Activated T-cell treated with anti-CD3 and anti-CD28 coated beads, Interleukin-2, amount 50 U/mL, for 4 hours (primary cell): Measurements from ENCODE around the gene IDUA. TPM values are rescaled to one million over a fixed set of nuclear protein-coding genes. Genes with fewer than 3 reads are reported as not detected.

Experiments
- ATAC-seq, 2 donors: fragments of 200-7000 bp; cut with Tn5 transposase; one replicate each; pipeline ENCODE4 v1.10.0; 2021
- DNase-seq: peaks from one replicate; pipeline ENCODE4 v3.0.0-alpha.2; 2020
- H3K27me3 Mint-ChIP-seq: one replicate; pipeline ENCODE4 v1.8.0; 2021; ENCODE audit warnings: low read depth, mixed read lengths
- H3K36me3 Mint-ChIP-seq: one replicate; pipeline ENCODE4 v1.8.0; 2022; ENCODE audit warnings: mixed read lengths; ENCODE audit not compliant: insufficient read depth
- H3K4me1 Mint-ChIP-seq: one replicate; pipeline ENCODE4 v1.8.0; 2021; ENCODE audit warnings: low read depth, mixed read lengths
- H3K4me3 Mint-ChIP-seq: one replicate; pipeline ENCODE4 v1.8.0; 2021; ENCODE audit warnings: mild to moderate bottlenecking, moderate library complexity, mixed read lengths
- H3K9me3 Mint-ChIP-seq: one replicate; pipeline ENCODE4 v1.8.0; 2021; ENCODE audit warnings: mixed read lengths
- total RNA-seq, 3 donors: library from RNA; stranded (reverse); gene quantifications; one replicate each; pipeline ENCODE4 v1.2.1, GENCODE V29; 2021

Gene IDUA
- total RNA-seq, 3 donors from 2014 or later, result 13.5 to 18.3 (median 14.4) TPM

GRCh38 chr4:1004071-1004418 is 17.2 kb downstream of the IDUA start:
- Mint-ChIP-seq H3K27me3 (peaks cover 58% of the 10 kb centered on the region), H3K9me3 (no peaks in the 10 kb centered on the region), H3K4me3 (no peak overlapping the region), H3K4me1 (peaks cover 6% of the 10 kb centered on the region), H3K36me3 (no peaks in the 10 kb centered on the region)
- DNase-seq (no peak), ATAC-seq (no peak)

GRCh38 chr4:1004557-1005485 is 18.0 kb downstream of the IDUA start:
- Mint-ChIP-seq H3K4me1 (peaks cover 8% of the 10 kb centered on the region), H3K9me3 (no peaks in the 10 kb centered on the region), H3K36me3 (no peaks in the 10 kb centered on the region), H3K27me3 (peaks cover 55% of the 10 kb centered on the region), H3K4me3 (no peak overlapping the region)
- DNase-seq (no peak), ATAC-seq (no peak)

- H3K27me3 Mint-ChIP-seq, result peaks cover 43% of the 10 kb centered on the region
- no peak for ATAC-seq
These were observed 20.0 kb downstream of the IDUA start for GRCh38 chr4:1006856-1007255.

GRCh38 chr4:1008840-1009541 is 22.1 kb downstream of the IDUA start:
- DNase-seq (peak; percentile 29), ATAC-seq (no peak)
- H3K9me3 Mint-ChIP-seq, result no peaks in the 10 kb centered on the region
- peaks cover 3% of the 10 kb centered on the region for H3K36me3 Mint-ChIP-seq
- peak overlapping the region; percentile 49 for H3K4me3 Mint-ChIP-seq
- H3K4me1 Mint-ChIP-seq, result peaks cover 13% of the 10 kb centered on the region
- H3K27me3 Mint-ChIP-seq, result peaks cover 38% of the 10 kb centered on the region

More at GRCh38 chr4:1006856-1007255, 20.0 kb downstream of the IDUA start:
- no peak for DNase-seq
- no peaks in the 10 kb centered on the region for H3K9me3 Mint-ChIP-seq
- no peak overlapping the region for H3K4me3 Mint-ChIP-seq
- no peaks in the 10 kb centered on the region for H3K36me3 Mint-ChIP-seq
- peaks cover 13% of the 10 kb centered on the region for H3K4me1 Mint-ChIP-seq

GRCh38 chr4:1009542-1010394 is 22.9 kb downstream of the IDUA start:
- Mint-ChIP-seq H3K27me3 (peaks cover 31% of the 10 kb centered on the region), H3K36me3 (peaks cover 3% of the 10 kb centered on the region), H3K4me1 (peaks cover 13% of the 10 kb centered on the region), H3K4me3 (peak overlapping the region; percentile 80), H3K9me3 (no peaks in the 10 kb centered on the region)
- ATAC-seq, result peak; percentile 49 to 51
- DNase-seq, result peak; percentile 67

GRCh38 chr4:1010395-1011021 is 23.7 kb downstream of the IDUA start:
- H3K4me3 Mint-ChIP-seq, result peak overlapping the region; percentile 83
- DNase-seq, result peak; percentile 58
- no peaks in the 10 kb centered on the region for H3K9me3 Mint-ChIP-seq
- H3K27me3 Mint-ChIP-seq, result peaks cover 27% of the 10 kb centered on the region
- peaks cover 3% of the 10 kb centered on the region for H3K36me3 Mint-ChIP-seq
- ATAC-seq, result peak; percentile 37 to 49
- H3K4me1 Mint-ChIP-seq, result peaks cover 13% of the 10 kb centered on the region

- H3K4me3 Mint-ChIP-seq, result peak within 1 kb of the TSS; percentile 83
- DNase-seq (peak; percentile 93), ATAC-seq (peak; percentile 51 to 62)
- H3K27me3 Mint-ChIP-seq, result peaks cover 21% of the 10 kb centered on the region
- H3K9me3 Mint-ChIP-seq, result no peaks in the 10 kb centered on the region
- peaks cover 13% of the 10 kb centered on the region for H3K4me1 Mint-ChIP-seq
- H3K36me3 Mint-ChIP-seq, result peaks cover 3% of the 10 kb centered on the region
These were observed 24.3 kb downstream of the IDUA start, which contains the start of gene FGFRL1 for GRCh38 chr4:1011022-1011665. TSS of gene FGFRL1 (plus strand) at chr4:1011626. CDS start at chr4:1012486, 860 bp downstream.

- H3K9me3 Mint-ChIP-seq, result no peaks in the 10 kb centered on the region
- H3K36me3 Mint-ChIP-seq, result peaks cover 3% of the 10 kb centered on the region
- DNase-seq (no peak), ATAC-seq (peak in 1 of 2 donors; percentile 2)
- H3K27me3 Mint-ChIP-seq, result peaks cover 17% of the 10 kb centered on the region
- no peak overlapping the region for H3K4me3 Mint-ChIP-seq
- peaks cover 13% of the 10 kb centered on the region for H3K4me1 Mint-ChIP-seq
These were observed 24.8 kb downstream of the IDUA start for GRCh38 chr4:1011666-1012033.

- H3K27me3 Mint-ChIP-seq, result peaks cover 12% of the 10 kb centered on the region
- peak overlapping the region; percentile 62 for H3K4me3 Mint-ChIP-seq
- H3K4me1 Mint-ChIP-seq, result peaks cover 13% of the 10 kb centered on the region
- H3K9me3 Mint-ChIP-seq, result no peaks in the 10 kb centered on the region
- ATAC-seq, result no peak
- DNase-seq, result peak; percentile 18
- H3K36me3 Mint-ChIP-seq, result peaks cover 3% of the 10 kb centered on the region
These were observed 25.3 kb downstream of the IDUA start for GRCh38 chr4:1012034-1012739.

- Mint-ChIP-seq H3K36me3 (peaks cover 3% of the 10 kb centered on the region), H3K9me3 (no peaks in the 10 kb centered on the region), H3K4me3 (peak overlapping the region; percentile 31), H3K27me3 (peaks cover 3% of the 10 kb centered on the region), H3K4me1 (peaks cover 13% of the 10 kb centered on the region)
- ATAC-seq, result no peak
- no peak for DNase-seq
These were observed 26.6 kb downstream of the IDUA start for GRCh38 chr4:1013225-1014073.

GRCh38 chr4:1014291-1015167 is 27.7 kb downstream of the IDUA start:
- Mint-ChIP-seq H3K4me1 (peaks cover 5% of the 10 kb centered on the region), H3K4me3 (no peak overlapping the region)
- no peak for ATAC-seq

More at GRCh38 chr4:1014291-1015167, 27.7 kb downstream of the IDUA start:
- H3K27me3 Mint-ChIP-seq, result no peaks in the 10 kb centered on the region
- H3K36me3 Mint-ChIP-seq, result peaks cover 3% of the 10 kb centered on the region
- no peak for DNase-seq
- no peaks in the 10 kb centered on the region for H3K9me3 Mint-ChIP-seq
